Measurements from ENCODE around the gene ABR. TPM values are rescaled to one million over a fixed set of nuclear protein-coding genes. Genes with fewer than 3 reads are reported as not detected.

ABR gene
- total RNA-seq, 2 experiments from 2014 or later: 143 to 156 TPM

DNA sequence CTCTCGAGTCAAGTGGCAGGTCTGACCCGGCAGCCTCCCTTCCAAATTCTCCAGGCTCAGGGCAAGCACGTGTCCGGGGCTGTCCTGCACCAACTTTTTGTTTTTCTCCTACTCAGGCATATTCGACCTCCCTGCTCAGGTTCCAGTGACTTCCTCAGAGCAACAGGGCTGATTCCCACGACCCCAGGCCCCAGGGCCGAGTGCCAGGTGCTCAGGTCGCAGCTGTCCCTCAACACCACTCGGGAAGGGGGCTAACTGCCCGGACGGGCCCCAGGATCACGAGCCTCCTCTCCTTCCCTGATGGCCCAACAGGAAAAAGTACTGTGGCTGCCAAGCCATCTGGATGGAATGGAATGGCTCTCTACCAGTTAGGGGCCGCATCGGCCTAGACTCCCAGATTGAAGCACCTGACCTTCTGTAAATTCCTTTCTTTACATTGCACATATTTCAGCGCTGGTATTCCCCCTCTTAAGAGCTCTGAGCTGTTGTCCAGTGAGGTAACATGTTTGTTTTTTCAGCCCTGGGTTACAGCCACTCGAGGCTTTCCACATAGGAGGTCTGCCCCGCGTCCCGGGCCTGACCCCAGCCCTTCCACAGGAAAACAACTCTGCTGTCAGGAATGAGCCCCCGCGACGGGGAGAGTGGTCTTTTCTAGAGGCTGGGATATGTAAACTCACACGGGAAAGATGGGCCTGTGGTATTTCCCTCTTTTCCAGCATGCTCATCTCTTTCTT is 225.2 kb downstream of the ABR start:
- DNase-seq: no peak
- ChIA-PET CTCF (no interaction called here), POLR2A (no interaction called here)
- H3K36me3 Mint-ChIP-seq (ENCODE audit: low read depth): no peaks in the 10 kb centered on the region
- H3K9me3 Mint-ChIP-seq (ENCODE audit: insufficient read depth): no peaks in the 10 kb centered on the region
- no peak overlapping the region for H3K4me3 Mint-ChIP-seq
- no peak overlapping the region for H3K27ac Mint-ChIP-seq
- ATAC-seq: no peak
- peaks cover 7% of the 10 kb centered on the region for H3K27me3 Mint-ChIP-seq (ENCODE audit: low read depth)
- no peaks in the 10 kb centered on the region for H3K4me1 Mint-ChIP-seq (ENCODE audit: low read depth)

DNA sequence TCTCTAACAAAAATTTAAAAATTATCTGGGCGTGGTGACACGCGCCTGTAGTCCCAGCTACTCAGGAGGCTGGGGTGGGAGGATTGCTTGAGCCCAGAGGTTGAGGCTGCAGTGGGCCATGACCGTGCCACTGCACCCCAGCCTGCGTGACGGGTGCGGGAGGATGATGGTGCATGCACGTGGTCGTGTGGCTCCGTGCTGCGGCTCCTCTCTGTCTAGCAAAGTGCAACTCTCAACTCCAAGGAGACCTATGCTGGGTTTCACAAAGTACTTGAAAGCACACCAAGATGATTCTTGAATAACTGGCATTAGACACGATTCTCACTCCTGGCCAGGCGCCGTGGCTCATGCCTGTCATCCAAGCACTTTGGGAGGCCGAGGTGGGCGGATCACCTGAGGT is 226.0 kb downstream of the ABR start:
- H3K27me3 Mint-ChIP-seq (ENCODE audit: low read depth): peaks cover 7% of the 10 kb centered on the region
- ChIA-PET POLR2A (no interaction called here), CTCF (no interaction called here)
- DNase-seq: no peak
- no peak for ATAC-seq
- H3K36me3 Mint-ChIP-seq (ENCODE audit: low read depth): no peaks in the 10 kb centered on the region
- H3K27ac Mint-ChIP-seq: no peak overlapping the region
- no peak overlapping the region for H3K4me3 Mint-ChIP-seq
- H3K9me3 Mint-ChIP-seq (ENCODE audit: insufficient read depth): no peaks in the 10 kb centered on the region
- no peaks in the 10 kb centered on the region for H3K4me1 Mint-ChIP-seq (ENCODE audit: low read depth)

Small RNAs within 50 kb of the gene (microRNA-seq; reads per million reads assigned to microRNA genes)
- not detected for gene MIR3183

Other genes starting within 250 kb of the ABR start
- under 1 TPM; 0.68 to 0.97 TPM for gene NXN, start 200.2 kb downstream of the ABR start, total RNA-seq
- 10 to 100 TPM; 10.0 to 10.4 TPM for gene TIMM22, start 182.9 kb downstream of the ABR start, total RNA-seq
- gene BHLHA9, start 90.5 kb upstream of the ABR start, total RNA-seq: not detected
- gene TRARG1, start 99.7 kb upstream of the ABR start, total RNA-seq: 1 to 10 TPM in 1 of 2 experiments, under 1 TPM in 1; 0.78 to 1.3 TPM
- gene YWHAE, start 220.2 kb upstream of the ABR start, total RNA-seq: 100 to 1,000 TPM; 393 to 414 TPM